ENCODE measurements around the gene FOXG1.

FOXG1 gene

DNA sequence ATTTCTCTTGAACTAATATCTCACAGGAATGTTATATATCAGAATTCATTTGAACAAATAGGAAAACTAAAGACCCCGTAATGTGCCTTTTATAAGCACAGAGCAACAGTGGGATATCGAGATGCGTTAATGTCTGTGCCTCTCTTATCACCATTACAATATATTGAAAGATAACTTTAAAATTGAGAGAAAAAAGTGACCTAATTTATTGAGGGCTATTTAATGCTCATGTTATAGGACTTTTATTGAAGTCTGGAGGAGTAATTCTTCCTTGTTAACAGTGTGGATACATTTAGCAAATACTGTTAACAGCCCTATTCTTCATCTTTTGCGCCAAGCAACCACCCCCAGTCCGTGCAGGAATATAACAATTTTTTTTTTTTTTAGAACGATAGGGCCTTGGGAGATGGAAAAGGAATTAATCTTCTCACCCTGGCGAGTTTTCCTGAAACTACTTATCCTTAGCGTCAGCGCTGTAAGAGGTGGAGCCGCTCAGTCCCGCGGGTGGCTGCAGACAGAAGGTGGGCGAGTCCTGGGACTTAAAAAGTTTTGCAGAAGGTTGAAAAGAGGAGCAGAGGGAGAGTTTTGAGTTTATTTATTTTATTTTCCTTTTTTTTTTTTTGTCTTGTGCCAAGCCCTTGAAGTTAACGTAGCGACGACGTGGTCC is 11.0 kb downstream of the FOXG1 start:
- no peak for DNase-seq

DNA sequence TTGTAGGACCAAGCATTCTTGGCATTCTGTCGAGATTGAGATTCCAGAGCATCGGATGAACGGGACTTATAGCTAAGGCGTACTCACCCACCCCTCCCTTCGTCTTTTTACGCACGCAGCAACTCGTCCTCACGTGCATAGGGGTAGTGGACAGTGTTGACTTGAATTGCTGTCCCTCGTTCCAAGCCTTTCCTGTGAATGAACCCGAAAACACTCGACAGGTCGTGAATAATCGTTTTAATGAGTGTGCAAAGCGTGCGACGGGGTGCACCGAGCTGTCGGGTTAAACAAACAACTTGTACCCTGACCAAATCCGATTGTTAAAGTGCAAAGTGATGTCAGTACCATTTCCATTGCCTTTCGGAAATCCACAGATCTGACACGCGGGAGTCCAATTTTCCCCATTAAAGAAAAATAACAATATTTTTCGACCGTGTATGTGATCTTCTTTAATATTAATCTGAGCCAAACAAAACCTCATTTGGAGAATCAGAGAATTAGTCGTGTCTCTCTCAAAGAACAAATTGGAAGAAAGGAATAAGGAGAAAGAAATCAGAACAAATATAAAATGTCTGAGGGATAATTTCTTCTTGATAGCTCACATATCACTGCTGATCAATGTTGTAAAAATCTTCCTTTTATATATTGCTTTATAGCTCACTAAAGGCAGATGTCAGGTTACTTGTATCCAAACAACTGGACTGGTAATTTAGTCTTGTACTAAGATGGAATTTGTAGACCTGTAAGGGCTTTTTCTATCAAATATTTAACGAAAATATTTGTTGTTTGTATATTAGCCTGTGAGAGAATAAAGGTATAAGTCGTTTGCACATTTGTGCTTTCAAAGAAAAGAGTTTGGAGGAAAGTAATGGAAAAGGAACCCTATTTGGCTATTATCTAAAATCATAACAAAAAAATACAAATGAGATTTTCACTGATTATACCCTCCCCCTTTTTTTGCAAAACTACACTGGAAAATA is 11.8 kb downstream of the FOXG1 start:
- DNase-seq = no peak

DNA sequence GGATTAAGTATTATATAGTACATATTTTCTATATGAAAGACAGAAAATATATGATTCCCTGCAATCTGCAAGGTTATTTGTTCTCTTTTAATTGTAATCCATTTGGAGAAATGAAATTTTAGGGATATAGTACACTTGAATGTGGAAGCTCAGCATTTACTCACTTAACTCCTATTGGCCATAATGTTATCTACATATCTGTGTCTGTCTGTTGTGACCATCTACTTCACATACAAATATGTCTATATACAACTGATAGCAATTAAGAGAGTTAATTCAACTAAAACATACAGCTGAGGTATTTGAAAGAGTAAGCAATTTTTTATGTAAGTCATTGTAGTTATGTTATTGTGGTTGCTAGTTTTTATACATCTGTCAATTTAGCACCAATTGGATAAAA is 12.9 kb downstream of the FOXG1 start:
- no peak for DNase-seq

DNA sequence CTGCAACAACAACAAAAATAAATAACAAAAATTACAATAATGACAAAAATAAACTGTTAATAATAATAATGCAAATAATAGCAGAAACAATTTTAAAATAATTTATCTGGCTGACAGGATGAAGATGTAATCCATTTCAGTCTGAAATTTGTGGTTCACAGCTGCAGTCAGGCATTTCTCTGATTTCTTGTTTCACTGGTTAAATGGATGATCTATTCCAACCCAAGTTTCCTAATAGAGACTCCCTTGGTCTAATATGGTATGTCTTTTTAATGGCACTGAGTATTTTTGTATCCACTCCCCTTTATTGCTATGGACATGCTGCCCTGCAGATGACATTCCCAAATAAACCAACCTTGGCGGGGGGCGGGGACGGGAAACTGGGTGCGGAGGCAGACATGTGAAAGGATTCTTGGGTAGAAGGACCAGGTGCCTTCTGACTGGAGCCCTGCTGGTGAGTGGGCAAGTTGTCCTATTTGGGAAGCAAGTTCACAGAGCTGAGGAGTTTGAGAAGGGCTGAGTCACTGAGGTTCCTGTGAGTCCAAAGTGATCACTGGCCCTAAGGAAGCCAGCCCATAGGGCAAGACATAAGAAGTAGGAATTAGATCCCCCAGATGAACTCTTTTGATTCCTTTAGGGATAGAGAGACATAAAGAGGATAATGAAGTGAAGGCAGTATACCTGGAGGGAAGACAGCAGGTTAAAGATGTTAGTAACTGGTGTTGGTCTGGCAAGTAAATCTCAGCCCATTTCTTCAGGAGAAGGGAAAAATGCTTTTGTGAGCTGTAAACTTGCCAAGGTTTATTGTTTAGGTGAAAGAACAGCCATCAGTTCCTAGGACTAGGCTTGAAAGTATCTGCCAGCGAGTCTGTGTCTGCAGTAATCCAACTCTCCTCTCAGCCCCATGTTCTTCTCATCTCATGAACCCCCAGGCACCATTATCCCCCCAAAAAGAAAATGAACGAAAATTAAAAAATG is 14.5 kb downstream of the FOXG1 start:
- no peak for DNase-seq

DNA sequence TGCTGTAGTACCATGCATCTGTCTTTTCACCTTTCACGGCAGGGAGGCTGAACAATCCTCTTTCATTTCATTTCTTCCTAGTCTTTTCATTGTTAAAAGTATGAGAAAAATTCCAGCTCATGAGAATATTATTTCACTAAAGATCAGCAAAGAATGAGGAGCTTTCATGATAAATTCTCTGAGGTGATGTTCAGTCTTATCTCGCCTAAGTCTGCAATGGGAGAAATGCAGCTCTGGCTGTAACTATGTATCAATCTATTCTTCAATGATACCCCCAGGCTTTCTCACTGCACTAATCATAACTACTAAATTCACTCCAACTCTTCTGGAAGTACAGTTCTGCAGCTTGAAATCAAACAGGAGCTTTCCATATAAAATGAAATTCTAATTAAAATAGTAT is 15.7 kb downstream of the FOXG1 start:
- DNase-seq = no peak

DNA sequence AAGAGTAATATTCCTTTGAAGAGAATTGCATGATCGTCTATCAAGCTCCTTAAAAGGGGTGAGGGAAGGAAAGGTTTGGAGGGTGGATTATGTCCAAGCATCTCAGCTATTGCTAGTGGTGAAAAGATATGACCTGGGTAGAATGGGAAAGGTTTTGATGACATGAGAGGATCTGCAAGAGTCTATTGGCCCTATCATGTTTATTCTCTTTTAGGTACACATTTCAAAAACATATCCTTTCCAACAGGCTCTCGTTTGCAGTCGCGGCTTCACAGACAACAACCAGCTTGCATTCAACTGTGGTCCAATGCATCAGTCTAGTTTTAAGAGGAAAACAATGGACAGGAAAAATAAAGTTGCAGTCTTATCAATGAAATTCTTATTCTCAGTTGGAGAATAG is 17.1 kb downstream of the FOXG1 start:
- DNase-seq = no peak

DNA sequence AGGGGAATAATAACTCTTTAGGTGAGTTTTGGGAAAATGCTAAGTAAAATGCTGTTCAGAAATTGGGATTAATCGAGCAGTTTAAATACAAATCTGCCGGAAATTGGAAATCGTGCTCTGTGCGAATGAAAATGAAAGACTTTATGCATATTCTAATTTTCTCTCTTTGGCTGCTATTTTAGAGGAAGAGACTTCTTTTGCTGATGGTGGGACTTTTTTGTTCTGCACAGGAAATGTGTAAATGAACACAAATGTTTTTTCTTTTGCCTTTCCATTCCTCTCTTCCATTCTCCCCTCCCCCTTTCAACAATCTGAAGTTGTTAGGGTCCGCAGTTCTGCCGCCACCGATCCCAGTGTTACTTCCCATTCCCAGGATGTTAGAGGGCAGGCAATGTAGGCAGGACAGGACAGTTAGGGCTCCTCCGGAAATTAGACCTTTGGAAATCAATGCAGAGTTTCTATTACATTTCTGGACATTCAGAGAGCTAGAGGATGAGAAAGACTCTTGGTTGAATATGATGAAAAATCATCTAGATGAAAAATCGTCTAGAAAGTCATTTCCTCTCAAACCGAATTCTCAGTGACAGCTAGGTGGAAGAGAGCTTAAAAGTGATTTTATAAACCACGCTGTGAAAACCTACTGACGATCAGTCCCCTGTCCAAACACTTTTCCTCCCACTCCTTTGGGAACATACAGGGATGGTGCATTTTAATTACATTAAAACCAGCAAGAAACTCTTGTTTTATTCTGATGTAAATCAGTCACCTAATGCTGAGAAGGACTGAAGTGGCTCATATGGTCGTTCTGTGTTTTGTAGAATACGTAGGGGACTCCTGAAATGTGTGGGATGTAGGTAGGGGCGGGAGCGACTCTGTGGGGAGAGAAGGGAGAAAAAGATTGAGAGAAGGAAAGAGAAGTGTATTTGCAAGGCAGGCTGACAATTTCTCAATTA is 17.8 kb downstream of the FOXG1 start:
- DNase-seq = no peak

DNA sequence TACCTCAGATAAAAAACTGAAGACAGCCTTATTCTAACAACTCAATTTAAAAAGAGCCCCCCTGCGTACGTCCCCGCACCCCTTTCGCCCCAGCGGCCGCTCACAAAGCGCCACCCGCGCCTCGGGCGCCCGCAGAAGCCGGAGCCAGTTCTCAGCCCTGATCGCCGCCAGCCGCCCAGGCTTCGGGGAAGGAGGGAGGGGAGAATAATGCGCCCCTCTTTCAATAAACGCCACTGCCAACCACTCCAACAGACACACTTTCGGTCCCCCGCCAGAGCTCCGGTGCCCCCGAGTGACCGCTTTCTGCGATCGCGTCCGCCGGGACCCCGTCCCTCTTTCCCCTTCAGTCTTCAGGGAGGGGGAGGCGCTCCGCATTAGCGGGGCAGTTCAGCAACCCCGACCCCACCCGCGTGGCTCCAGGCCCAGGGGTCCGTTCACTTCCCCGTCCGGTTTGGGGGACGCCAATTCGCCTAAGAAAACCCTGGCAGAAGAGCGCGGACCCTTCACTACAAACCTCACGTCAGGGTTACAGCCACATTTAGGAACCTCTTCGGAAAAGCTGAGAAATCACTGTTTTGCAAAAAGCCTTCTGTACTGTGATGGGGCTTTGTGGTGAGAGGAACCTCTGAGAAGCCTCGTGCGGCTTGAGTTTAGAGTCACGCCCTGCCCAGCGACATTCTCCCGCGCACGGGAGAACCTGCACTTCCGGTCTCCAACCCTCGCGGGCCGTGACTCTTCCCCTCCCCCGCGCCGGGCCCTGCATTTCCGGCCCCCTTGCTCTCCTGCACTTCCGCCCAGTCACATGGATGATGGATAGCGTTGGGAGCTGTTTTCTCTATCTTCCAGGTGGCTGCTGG is 18.7 kb downstream of the FOXG1 start:
- DNase-seq = no peak

DNA sequence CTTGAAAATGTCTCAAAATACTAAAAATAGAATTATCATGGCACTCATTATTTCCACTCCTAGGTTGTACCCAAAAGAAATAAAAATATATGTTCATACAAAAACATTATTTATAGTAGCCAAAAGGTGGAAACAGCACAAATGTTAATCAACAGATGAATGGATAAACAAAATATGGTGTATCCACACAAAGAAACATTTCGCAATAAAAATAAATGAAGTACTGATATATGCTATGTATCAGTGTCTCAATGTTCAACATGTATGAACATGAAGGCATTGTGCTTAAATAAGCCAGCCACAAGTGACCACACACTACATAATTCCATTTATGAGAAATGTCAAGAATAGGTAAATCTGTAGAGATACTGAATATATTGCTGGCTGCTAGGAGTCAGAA is 40.9 kb downstream of the FOXG1 start:
- DNase-seq = no peak

DNA sequence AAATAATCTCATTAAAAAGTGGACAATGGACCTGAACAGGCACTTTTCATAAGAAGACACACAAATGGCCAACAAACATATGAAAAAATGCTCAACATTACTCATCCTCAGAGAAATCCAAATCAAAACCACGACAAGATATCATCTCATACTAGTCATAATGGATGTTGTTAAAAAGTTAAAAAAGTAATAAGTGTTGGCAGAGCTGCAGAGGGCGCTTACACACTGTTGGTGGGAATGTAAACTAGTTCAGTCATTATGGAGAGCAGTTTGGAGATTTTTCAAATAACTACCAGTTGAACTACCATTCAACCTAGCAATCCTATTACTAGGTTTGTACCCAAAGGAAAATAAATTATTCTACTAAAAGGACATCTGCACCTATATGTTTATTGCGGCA is 47.2 kb downstream of the FOXG1 start:
- DNase-seq = no peak
